BJ (cell line): ENCODE results near the gene FAAP20. TPM values are rescaled to one million over a fixed set of nuclear protein-coding genes. Genes with fewer than 3 reads are reported as not detected.

Experiments used
- CTCF ChIA-PET: fragments of 350-600 bp; formaldehyde crosslinking; extraction: SDS; loops from one replicate; lab custom pipeline; 2021; ENCODE audit warnings: antibody characterized with exemption, inconsistent platforms; lab: Yijun Ruan, JAX
- POLR2A ChIA-PET: fragments of 300-600 bp; sonication (Branson Sonifier 250); formaldehyde crosslinking; extraction: SDS; loops from one replicate; lab custom pipeline; 2021; ENCODE audit warnings: antibody characterized with exemption; lab: Charles Lee
- DNase-seq: peaks from one replicate; pipeline ENCODE4 v3.0.0-alpha.2; 2011; ENCODE audit warnings: low read depth
- H3K27me3 ChIP-seq: 2 replicates; pipeline ENCODE4 v1.6.0; 2011; ENCODE audit warnings: low read length; ENCODE audit not compliant: control insufficient read depth, insufficient read depth
- H3K36me3 ChIP-seq: 2 replicates; pipeline ENCODE4 v1.5.1; 2011; ENCODE audit warnings: low read length; ENCODE audit not compliant: control insufficient read depth, insufficient read depth
- H3K4me3 ChIP-seq: 2 replicates; pipeline ENCODE4 v1.5.1; 2011; ENCODE audit warnings: low read depth, mild to moderate bottlenecking, control low read depth, low read length
- CTCF ChIP-seq: IDR thresholded peaks from 2 replicates; pipeline ENCODE4 v1.5.1; 2011; ENCODE audit warnings: low read depth, mild to moderate bottlenecking, control low read depth, inconsistent platforms, low read length, moderate library complexity; ENCODE audit not compliant: insufficient read depth
- polyA plus RNA-seq: library from polyadenylated mRNA; depleted of rRNA; stranded (reverse); fragments of >200 nt; gene quantifications from 2 replicates; pipeline ENCODE4 v1.2.3, GENCODE V29; 2011

The FAAP20 gene
- polyA plus RNA-seq, 1 experiment = 18.7 TPM

GRCh38 chr1:2158272-2158671 lies 36.3 kb downstream of the FAAP20 start:
- Histone ChIP-seq H3K4me3 (no peak overlapping the region), H3K27me3 (peaks cover 1% of the 10 kb centered on the region; the same call in 1 of the 2 replicates), H3K36me3 (no peaks in the 10 kb centered on the region)
- POLR2A ChIA-PET = no interaction called here
- CTCF ChIA-PET = interaction anchor here (1.5 to 3.3 kb wide), 2 partner anchors 17 to 18 kb away, joined by 6 to 17 read pairs; no protein-coding TSS in a partner anchor
- no peak for DNase-seq
- no peak for TF ChIP-seq CTCF

GRCh38 chr1:2157856-2158255 lies 36.7 kb downstream of the FAAP20 start:
- H3K36me3 ChIP-seq = no peaks in the 10 kb centered on the region
- CTCF ChIA-PET = interaction anchor here (1.5 to 3.3 kb wide), 3 partner anchors 16 to 18 kb away, joined by 6 to 17 read pairs (median 12); no protein-coding TSS in a partner anchor
- TF ChIP-seq CTCF = no peak
- H3K4me3 ChIP-seq = no peak overlapping the region
- no peak for DNase-seq
- POLR2A ChIA-PET = no interaction called here
- H3K27me3 ChIP-seq = peaks cover 1% of the 10 kb centered on the region; the same call in 1 of the 2 replicates

- no peak for TF ChIP-seq CTCF
- ChIA-PET POLR2A (no interaction called here), CTCF (interaction anchor here (0.6 to 2.2 kb wide), 4 partner anchors 17 to 1058 kb away, joined by 3 to 12 read pairs (median 4); no protein-coding TSS in a partner anchor)
- Histone ChIP-seq H3K27me3 (peaks cover 1% of the 10 kb centered on the region; the same call in 1 of the 2 replicates), H3K4me3 (no peak overlapping the region), H3K36me3 (no peaks in the 10 kb centered on the region)
- no peak for DNase-seq
These were observed 37.7 kb downstream of the FAAP20 start for GRCh38 chr1:2156866-2157265.

GRCh38 chr1:2155788-2156187 lies 38.8 kb downstream of the FAAP20 start:
- POLR2A ChIA-PET = no interaction called here
- no peak for DNase-seq
- H3K4me3 ChIP-seq = no peak overlapping the region
- H3K27me3 ChIP-seq = 0 out of 2 replicates have a peak, but pooled peaks cover 1% of the 10 kb centered on the region
- no peaks in the 10 kb centered on the region for H3K36me3 ChIP-seq
- CTCF ChIA-PET = interaction anchor here (0.7 to 2.2 kb wide), 2 partner anchors 16 to 18 kb away, joined by 3 to 12 read pairs; no protein-coding TSS in a partner anchor
- no peak for TF ChIP-seq CTCF

GRCh38 chr1:2155147-2155598 lies 39.4 kb downstream of the FAAP20 start:
- POLR2A ChIA-PET = no interaction called here
- H3K4me3 ChIP-seq = no peak overlapping the region
- H3K36me3 ChIP-seq = no peaks in the 10 kb centered on the region
- DNase-seq = no peak
- TF ChIP-seq CTCF = no peak
- no peaks in the 10 kb centered on the region for H3K27me3 ChIP-seq
- CTCF ChIA-PET = interaction anchor here (0.8 to 2.7 kb wide), 3 partner anchors 9 to 19 kb away, joined by 4 to 22 read pairs (median 8); no protein-coding TSS in a partner anchor
